Epidermal melanocyte (primary cell): Measurements from ENCODE around the gene RBM41.

Experiments
- DNase-seq: peaks from one replicate; pipeline ENCODE4 v3.0.0; 2011; ENCODE audit warnings: low spot score; ENCODE audit not compliant: insufficient read length

RBM41 gene

DNA sequence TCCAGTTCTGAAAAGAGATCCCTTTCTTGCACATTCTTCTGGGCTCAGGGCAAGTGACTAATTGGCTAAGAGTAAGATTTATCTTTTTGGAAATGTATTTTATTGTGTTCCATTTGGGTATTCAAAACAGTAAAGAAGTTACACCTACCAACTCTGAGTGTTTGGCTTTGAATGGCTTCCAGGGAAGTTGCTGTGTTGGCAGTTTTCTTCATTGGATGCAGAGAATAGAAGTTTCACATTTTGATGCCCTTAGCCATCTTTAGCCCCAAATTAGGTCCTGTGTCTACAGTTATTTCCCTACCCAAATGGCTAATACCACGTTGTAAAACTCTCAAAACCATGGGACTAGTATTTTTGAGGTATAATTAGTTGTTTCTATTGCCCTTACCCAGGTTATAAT is 88.9 kb downstream of the RBM41 start:
- no peak for DNase-seq

DNA sequence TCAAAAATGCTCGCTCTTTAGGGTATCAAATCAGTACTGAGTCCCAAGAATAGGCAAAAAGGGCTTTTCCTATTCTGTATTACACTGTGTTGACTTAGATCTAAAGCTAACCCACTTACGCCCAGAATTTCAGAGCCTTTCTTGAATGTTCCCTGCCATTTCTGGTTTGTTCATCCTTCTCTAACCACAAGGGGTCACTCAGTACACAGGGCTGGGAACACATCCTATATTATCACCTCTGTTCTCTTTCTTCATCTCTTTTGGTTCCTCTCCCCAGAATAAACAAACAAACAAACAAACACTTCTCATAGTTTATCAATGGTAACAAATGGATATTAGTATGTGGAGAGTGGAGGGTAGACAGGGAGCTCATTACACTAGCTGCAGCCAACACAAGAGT is 93.1 kb downstream of the RBM41 start:
- DNase-seq: peak; percentile 16

DNA sequence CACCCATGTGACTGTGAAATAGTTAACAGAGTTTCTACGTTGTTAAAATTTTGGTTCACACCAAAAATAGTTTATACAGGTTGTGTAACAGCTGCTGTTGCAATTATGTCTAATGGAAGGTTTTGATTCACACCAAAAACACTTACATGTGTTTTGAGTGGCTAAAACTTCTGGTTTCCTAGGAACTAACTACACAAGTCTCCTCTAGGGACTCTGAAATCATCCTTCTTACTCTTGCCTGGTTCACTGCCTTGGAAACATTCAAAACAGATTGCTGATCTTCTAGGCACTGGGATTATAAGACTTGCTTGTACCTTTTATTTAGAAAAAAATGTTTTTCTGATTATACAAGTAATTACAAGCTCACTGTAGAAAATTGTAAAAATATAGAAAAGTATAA is 103.7 kb downstream of the RBM41 start:
- no peak for DNase-seq
